ENCODE measurements around the gene SLC29A2.
"Not testable (repeated sequence)": the region's sequence is repeated elsewhere in the genome, so short reads cannot be mapped to it uniquely, and the experiment has no call there.

The SLC29A2 gene

GRCh38 chr11:66333896-66334604, 37.5 kb downstream of the SLC29A2 start:
- DNase-seq (ENCODE audit: low read depth): no peak

GRCh38 chr11:66333220-66333877, 38.2 kb downstream of the SLC29A2 start:
- no peak for DNase-seq (ENCODE audit: low read depth)

DNA sequence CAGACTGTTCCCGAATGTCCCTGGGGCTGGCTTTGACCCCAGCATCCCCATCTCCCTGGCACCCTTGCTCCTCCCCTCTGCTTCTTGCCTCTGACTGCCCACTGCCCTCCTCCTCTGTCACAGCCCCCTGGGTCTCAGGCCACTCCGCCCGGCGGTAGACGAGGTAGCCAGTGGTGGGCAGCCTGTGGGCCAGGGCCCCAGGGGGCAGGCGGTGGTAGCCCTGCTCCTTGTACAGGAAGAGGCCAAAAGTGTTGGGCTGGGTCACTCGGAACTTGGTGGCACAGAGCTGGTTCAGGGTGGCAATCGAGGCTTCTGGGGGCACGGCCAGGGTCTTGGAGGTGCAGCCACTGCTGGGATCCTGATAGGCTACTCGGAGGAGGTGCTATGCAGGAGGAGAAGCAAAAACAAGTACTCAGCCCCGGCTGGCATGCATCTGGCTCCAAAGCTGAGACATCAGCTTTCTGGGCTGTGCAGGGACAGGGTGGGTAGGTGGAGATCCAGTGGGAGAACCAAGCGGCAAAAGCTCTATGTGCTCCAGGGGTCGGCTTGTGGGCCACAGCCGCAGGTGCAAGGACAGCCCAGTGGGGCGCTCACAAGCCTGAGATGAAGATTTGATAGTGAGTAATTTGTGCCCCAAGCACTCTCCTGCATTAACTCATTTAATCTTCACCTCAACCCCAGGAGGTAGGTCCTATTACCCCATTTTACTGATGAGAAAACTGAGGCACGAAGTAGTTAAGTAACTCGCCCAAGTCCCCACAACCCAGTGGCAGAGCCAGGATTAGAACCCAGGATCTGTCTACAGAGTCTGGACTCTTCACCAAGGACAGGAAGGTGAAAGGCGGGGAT, 39.0 kb downstream of the SLC29A2 start:
- no peak for DNase-seq (ENCODE audit: low read depth)

DNA sequence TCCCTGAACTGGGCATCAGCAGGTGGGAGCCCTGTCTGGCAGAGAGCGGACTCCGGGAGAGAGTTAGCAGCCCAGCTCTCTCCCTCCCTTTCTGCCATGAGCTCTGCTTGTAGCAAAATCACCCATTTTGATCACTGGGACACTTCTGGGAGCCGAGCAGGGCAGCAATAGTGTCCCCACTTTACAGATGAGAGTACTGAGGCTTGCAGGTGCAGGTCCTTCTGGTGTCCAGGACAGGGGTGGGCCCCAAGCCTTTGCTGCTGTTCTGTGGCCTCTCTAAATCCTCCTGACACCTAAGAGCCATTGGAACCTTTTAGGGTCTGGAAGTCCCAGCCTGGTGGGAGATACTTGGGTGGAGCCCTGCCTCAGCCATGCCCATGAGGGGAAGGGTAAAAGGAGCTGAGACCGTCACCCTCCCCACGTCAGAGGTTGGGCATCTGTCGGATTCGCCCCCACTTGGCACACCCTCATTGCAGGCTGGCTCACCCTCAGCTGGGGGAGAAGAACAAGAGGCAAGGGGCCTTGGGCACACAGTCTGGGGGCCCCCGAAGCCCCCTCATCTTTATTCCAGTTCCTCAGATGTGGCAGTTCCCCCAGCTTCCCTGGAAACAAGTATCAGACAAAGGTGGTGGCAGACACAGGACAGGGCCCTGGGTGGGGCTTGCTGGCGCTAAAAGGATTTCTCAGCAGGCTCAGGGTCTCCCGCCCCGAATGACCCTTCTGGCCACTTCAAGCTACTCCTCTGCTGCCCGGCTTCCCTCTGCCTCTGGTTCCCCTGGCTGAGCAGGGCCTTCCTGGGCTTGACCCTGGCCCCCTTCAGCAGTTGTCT, 39.8 kb downstream of the SLC29A2 start:
- no peak for DNase-seq (ENCODE audit: low read depth)

- no peak for DNase-seq (ENCODE audit: low read depth)
Measured at GRCh38 chr11:66330931-66331330, 40.6 kb downstream of the SLC29A2 start.

GRCh38 chr11:66329165-66329673, 42.3 kb downstream of the SLC29A2 start:
- DNase-seq (ENCODE audit: low read depth): no peak

GRCh38 chr11:66328302-66329144, 43.0 kb downstream of the SLC29A2 start:
- peak; percentile 85 for DNase-seq (ENCODE audit: low read depth)

GRCh38 chr11:66328031-66328301, 43.6 kb downstream of the SLC29A2 start:
- DNase-seq (ENCODE audit: low read depth): peak; percentile 46

DNA sequence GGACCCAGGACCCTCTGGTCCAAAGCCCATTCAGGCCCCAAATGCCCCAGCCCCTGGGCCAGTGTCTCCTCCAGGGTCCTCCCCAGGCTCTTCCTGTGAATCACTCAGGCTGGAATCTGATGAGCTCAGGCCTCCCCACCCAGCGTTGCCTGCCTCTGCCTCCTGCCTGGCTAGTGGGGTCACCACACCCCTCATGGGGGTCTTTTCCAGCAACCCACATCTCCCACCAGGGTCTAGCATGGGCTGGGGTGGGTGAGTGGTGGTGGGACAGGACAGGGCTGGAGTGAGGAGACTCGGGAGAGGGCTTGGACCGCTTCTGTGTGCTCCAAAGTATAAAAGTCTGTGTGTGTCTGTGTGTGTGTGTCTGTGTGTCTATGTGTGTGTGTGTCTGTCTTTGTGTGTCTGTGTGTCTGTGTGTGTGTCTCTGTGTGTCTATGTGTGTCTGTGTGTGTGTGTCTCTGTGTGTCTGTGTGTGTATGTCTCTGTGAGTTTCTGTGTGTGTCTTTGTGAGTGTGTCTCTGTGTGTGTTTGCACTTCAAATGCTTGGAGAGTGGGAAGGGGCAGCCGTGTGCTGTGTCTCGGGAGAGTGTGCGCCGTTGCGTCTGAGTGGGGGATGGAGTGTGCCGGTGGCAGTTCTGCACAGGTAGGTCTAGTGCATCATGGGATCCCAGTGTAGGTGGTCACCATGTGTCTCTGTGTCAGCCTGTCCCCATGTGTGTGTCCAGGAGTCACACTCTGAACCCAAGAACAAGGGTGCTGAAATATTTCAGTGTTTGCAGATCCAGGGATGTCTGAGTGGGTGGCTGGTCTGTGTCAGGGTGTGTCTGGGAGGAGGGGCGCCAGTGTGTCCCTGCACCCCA, 44.2 kb downstream of the SLC29A2 start:
- peak; percentile 84 for DNase-seq (ENCODE audit: low read depth)

DNA sequence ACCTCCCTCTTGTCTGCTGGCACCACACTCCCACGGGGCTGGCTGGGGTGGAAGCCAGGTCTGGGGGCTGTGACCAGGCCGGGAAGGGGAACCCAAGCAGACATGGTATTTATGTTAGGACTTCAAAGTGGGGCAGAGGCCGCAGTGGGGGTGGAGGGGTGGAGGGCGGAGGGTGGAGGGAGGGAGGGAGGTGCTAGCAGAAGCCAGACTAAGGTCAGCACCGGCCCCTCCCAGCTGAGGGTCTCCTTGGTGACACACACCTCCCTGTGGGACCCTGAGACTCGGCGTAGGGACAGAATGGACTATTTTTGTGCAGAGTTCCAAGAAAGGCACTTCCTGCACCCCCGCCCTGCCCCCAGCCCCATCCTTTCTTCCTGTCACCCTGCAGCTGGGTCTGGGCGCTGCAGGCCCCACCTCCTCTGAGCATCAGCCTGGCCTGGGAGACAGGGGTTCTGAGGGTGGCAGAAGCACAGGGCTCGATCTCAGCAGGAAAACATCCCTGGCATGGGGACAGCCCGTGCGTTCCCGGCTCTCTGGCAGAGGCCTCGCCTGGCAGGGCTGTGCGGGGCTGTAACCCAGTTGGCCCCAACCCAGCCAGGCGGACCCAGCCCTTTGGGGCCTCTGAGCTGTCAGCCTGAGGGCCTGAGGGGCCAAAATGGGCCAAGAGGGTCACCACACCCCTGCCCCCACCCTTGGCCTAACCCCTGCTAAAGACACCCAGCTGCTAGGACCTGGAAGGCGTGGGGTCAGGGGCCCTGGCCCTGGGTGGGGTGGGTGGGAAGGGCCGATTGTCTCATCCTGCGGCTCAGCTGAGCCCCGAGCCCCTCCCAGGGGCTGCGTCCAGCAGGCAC, 45.1 kb downstream of the SLC29A2 start:
- DNase-seq (ENCODE audit: low read depth): peak; percentile 92

- no peak for DNase-seq (ENCODE audit: low read depth)
Measured at GRCh38 chr11:66325263-66325671, 46.3 kb downstream of the SLC29A2 start.

DNA sequence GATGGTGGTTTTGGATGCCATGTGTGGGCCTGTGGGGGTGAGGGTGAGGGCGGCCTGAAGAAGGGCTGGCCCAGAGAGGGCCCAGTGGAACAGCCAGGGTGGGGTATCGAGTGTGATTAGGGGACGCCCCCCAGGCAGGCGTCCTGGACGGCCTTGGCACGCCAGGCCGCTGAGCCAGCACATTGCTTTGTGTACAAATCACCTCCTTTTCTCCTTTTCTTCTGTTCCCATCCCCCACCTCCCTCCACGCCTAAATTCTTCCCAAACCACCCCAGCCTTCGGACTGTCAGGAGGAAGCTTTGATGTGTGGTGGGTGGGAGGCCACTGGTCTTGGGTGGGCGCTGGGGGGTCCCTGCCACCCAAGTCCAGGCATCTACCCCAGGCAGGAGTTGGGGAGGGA, 46.9 kb downstream of the SLC29A2 start:
- DNase-seq (ENCODE audit: low read depth): peak; percentile 78

- no peak for DNase-seq (ENCODE audit: low read depth)
Measured at GRCh38 chr11:66323684-66324083, 47.9 kb downstream of the SLC29A2 start.

- no peak for DNase-seq (ENCODE audit: low read depth)
Measured at GRCh38 chr11:66322732-66323427, 48.7 kb downstream of the SLC29A2 start.

DNA sequence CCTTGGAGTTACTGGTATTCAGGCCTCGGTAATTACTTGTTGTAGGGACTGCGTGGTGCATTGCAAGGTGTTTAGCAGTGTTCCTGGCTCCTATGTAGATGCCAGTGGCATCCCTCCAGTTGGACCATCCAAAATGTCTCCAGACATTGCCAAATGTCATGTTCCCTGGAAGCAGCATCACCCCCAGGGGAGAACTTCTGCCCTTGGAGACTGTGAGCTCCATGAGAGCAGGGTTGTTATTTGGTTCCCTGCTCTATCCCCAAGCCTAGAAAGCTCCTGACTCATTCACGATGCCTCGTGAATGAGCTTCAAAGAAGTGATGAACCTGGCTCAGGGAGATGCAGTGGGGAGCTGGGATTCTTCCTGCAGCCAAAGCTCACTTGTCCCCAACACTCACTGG, 50.0 kb downstream of the SLC29A2 start:
- DNase-seq (ENCODE audit: low read depth): no peak

DNA sequence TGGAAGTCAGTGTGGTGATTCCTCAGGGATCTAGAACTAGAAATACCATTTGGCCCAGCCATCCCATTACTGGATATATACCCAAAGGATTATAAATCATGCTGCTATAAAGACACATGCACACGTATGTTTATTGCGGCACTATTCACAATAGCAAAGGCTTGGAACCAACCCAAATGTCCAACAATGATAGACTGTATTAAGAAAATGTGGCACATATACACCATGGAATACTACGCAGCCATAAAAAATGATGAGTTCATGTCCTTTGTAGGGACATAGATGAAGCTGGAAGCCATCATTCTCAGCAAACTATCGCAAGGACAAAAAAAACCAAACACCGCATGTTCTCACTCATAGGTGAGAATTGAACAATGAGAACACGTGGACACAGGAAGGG, 50.8 kb downstream of the SLC29A2 start:
- DNase-seq (ENCODE audit: low read depth): not testable (repeated sequence)

DNA sequence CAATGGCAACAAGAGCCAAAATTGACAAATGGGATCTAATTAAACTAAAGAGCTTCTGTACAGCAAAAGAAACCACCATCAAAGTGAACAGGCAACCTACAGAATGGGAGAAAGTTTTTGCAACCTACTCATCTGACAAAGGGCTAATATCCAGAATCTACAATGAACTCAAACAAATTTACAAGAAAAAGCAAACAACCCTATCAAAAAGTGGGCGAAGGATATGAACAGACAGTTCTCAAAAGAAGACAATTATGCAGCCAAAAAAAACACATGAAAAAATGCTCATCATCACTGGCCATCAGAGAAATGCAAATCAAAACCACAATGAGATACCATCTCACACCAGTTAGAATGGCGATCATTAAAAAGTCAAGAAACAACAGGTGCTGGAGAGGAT, 51.3 kb downstream of the SLC29A2 start:
- DNase-seq (ENCODE audit: low read depth): not testable (repeated sequence)

GRCh38 chr11:66318600-66318970, 53.0 kb downstream of the SLC29A2 start:
- no peak for DNase-seq (ENCODE audit: low read depth)
